Nephron progenitor cell (in vitro differentiated cells): Measurements from ENCODE around the gene KCNH4.

Experiments used
- DNase-seq: peaks from one replicate; pipeline ENCODE4 v3.0.0; 2021
- H3K27ac Mint-ChIP-seq: 2 replicates; pipeline ENCODE4 v1.8.0; 2021; ENCODE audit warnings: mild to moderate bottlenecking, moderate library complexity, mixed read lengths
- H3K27me3 Mint-ChIP-seq: 2 replicates; pipeline ENCODE4 v1.8.0; 2021; ENCODE audit warnings: mild to moderate bottlenecking, low read depth, mixed read lengths; ENCODE audit not compliant: poor library complexity
- H3K36me3 Mint-ChIP-seq: 2 replicates; pipeline ENCODE4 v1.8.0; 2021; ENCODE audit warnings: low read depth, mixed read lengths
- H3K4me1 Mint-ChIP-seq: 2 replicates; pipeline ENCODE4 v1.8.0; 2021; ENCODE audit warnings: mixed read lengths
- H3K4me3 Mint-ChIP-seq: 2 replicates; pipeline ENCODE4 v1.8.0; 2021; ENCODE audit warnings: mild to moderate bottlenecking, moderate library complexity, mixed read lengths
- H3K9me3 Mint-ChIP-seq: 2 replicates; pipeline ENCODE4 v1.8.0; 2021; ENCODE audit warnings: mild to moderate bottlenecking, moderate library complexity, mixed read lengths
- TF ChIP-seq, protein P1 (sequence below): fragments of 200-600 bp; sonication (generic); IDR thresholded peaks from 2 replicates; pipeline ENCODE4 v1.5.0; 2021; ENCODE audit warnings: antibody characterized with exemption

Gene KCNH4

DNA sequence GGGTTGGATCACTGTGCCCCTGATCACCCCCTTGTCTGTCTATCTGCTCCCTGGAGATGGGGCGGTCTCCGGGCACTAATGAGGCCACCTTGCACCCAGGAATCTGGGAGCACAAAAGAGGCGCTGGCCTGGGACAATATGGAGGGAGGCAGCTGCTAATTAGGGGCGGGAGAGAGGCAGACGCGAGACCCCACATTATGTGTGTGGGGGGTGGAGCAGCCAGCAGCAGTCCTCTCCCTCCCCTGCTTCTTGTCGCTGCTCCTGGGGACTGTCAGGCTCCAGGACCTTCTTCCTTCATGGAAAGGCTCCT is 4.6 kb upstream of the KCNH4 start:
- Mint-ChIP-seq H3K9me3 (no peaks in the 10 kb centered on the region), H3K27me3 (peaks cover 65% of the 10 kb centered on the region), H3K4me3 (no peak overlapping the region), H3K36me3 (no peaks in the 10 kb centered on the region), H3K27ac (no peak overlapping the region), H3K4me1 (peaks cover 24% of the 10 kb centered on the region)
- no peak for DNase-seq
- TF ChIP-seq, protein P1, sequence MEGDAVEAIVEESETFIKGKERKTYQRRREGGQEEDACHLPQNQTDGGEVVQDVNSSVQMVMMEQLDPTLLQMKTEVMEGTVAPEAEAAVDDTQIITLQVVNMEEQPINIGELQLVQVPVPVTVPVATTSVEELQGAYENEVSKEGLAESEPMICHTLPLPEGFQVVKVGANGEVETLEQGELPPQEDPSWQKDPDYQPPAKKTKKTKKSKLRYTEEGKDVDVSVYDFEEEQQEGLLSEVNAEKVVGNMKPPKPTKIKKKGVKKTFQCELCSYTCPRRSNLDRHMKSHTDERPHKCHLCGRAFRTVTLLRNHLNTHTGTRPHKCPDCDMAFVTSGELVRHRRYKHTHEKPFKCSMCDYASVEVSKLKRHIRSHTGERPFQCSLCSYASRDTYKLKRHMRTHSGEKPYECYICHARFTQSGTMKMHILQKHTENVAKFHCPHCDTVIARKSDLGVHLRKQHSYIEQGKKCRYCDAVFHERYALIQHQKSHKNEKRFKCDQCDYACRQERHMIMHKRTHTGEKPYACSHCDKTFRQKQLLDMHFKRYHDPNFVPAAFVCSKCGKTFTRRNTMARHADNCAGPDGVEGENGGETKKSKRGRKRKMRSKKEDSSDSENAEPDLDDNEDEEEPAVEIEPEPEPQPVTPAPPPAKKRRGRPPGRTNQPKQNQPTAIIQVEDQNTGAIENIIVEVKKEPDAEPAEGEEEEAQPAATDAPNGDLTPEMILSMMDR: no peak

GRCh38 chr17:42184713-42185620 is 4.0 kb upstream of the KCNH4 start, which contains the start of gene HCRT:
Gene HCRT, minus strand, starts transcription at chr17:42185452. Its CDS starts 87 bp downstream, at chr17:42185365.
- peak within 1 kb of the TSS; percentile 56 for H3K4me3 Mint-ChIP-seq
- TF ChIP-seq, protein P1: no peak

DNA sequence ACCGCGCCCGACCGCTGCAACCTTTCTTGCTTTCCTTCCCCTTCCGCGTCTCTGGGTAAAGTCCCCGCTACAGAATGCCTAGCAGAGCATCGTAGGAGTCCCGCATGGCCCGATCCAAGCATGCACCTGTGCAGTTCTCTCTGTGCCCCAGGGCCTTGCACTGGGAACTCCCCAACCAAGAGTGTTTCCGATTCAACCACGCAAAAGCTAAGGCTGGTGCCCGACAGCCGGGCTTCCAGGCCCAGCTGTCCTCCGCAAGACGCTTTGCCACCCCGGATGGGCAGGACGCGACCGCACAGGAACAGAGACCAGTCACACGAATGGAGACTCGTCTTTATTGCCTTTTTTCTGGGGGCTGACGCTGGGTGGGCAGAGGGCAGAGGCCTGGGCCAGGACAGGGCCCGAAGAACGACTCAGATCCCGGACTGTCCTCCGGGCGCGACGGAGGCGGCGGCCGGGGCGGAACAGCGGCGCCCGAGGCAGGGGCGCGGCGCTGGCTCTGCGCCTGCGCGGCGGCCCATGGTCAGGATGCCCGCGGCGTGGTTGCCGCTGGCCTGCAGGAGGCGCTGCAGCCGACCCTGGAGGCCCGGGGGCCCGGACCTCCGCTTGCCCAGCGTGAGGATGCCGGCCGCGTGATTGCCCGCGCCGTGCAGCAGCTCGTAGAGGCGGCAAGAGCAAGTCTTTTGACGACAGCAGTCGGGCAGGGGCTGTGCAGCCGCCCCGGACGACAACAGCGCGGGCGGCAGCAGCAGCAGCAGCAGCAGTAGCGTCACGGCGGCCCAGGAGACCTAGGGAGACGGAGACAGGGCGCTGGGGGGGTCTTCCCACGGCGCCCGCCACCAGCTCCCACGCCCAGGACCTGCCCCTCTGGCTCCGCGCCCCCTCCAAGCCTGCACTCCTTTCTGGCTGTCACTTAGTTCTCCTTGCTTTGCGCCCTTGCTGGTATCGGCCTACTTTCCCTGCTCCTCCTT is 3.1 kb upstream of the KCNH4 start:
- TF ChIP-seq, protein P1: peak; percentile 66
- Mint-ChIP-seq H3K9me3 (no peaks in the 10 kb centered on the region), H3K36me3 (no peaks in the 10 kb centered on the region), H3K4me1 (peaks cover 24% of the 10 kb centered on the region), H3K27me3 (peaks cover 80% of the 10 kb centered on the region), H3K27ac (no peak overlapping the region), H3K4me3 (peak overlapping the region; percentile 81)
- peak; percentile 88 for DNase-seq

More at GRCh38 chr17:42184713-42185620, 4.0 kb upstream of the KCNH4 start, which contains the start of gene HCRT:
- peaks cover 24% of the 10 kb centered on the region for H3K4me1 Mint-ChIP-seq
- H3K36me3 Mint-ChIP-seq: no peaks in the 10 kb centered on the region
- H3K9me3 Mint-ChIP-seq: no peaks in the 10 kb centered on the region
- DNase-seq: no peak
- H3K27ac Mint-ChIP-seq: no peak within 1 kb of the TSS
- peaks cover 71% of the 10 kb centered on the region for H3K27me3 Mint-ChIP-seq

DNA sequence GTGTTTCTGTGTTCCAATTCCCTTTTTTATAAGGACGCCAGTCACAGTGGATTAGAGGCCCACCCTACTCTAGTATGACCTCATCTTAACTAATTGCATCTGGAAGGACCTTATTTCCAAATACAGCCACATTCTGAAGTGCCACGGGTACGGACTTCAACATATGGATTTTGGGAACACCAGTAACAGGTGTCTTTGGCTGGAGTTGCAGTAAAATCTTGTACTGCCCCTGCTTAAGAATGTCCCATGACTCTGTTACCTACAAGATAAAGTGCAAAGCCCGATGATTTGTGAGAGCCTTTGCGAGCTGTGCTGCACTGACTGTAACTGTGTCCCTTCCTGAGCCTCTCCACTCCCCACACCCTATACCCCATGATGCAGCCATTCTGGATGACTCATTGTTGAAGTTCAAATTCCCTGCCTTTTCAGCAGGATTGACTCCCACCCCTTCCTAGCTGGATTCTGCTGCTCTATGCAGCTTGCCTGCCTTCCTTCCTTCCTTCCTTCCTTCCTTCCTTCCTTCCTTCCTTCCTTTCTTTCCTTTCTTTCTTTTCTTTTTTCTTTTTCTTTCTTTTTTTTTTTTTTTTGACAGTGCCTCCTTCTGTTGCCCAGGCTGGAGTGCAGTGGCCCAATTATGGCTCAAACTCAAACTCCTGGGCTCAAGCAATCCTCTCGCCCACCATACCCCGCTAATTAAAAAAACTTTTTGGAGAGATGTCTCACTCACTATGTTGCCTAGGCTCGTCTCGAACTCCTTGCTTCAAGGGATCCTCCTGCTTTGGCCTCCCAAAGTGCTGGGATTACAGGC is 2.2 kb upstream of the KCNH4 start:
- H3K9me3 Mint-ChIP-seq: no peaks in the 10 kb centered on the region
- H3K36me3 Mint-ChIP-seq: no peaks in the 10 kb centered on the region
- TF ChIP-seq, protein P1: no peak
- H3K27me3 Mint-ChIP-seq: peaks cover 87% of the 10 kb centered on the region
- DNase-seq: no peak
- H3K4me3 Mint-ChIP-seq: peak overlapping the region; percentile 81
- no peak overlapping the region for H3K27ac Mint-ChIP-seq
- peaks cover 24% of the 10 kb centered on the region for H3K4me1 Mint-ChIP-seq

DNA sequence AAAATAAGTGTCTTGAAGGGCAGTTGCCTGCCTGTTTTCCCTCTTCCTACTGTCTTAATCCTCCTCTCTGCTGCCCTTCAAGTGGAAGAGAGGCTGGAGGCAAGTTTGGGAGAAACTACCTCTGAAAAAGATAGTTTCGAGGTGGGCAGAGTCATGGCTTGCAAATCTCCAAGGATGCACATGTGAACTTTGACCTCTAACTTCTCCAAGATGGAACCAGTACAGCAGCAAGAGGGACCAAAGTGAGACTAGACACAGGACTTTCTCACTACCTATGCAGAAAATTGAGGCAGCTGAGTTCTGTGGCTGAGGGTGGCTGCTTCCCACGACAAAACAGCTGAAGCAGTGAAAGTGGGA is 887 bp upstream of the KCNH4 start:
- TF ChIP-seq, protein P1: no peak
- H3K4me1 Mint-ChIP-seq: peaks cover 24% of the 10 kb centered on the region
- H3K27ac Mint-ChIP-seq: no peak overlapping the region
- DNase-seq: no peak
- H3K9me3 Mint-ChIP-seq: no peaks in the 10 kb centered on the region
- no peaks in the 10 kb centered on the region for H3K36me3 Mint-ChIP-seq
- no peak overlapping the region for H3K4me3 Mint-ChIP-seq
- peaks cover 89% of the 10 kb centered on the region for H3K27me3 Mint-ChIP-seq
